ENCODE results near the gene TAS2R1. TPM values are rescaled to one million over a fixed set of nuclear protein-coding genes. Genes with fewer than 3 reads are reported as not detected.
"Not testable (repeated sequence)": the region's sequence is repeated elsewhere in the genome, so short reads cannot be mapped to it uniquely, and the experiment has no call there.

The TAS2R1 gene
- total RNA-seq, 4 donors from 2014 or later, result not detected

DNA sequence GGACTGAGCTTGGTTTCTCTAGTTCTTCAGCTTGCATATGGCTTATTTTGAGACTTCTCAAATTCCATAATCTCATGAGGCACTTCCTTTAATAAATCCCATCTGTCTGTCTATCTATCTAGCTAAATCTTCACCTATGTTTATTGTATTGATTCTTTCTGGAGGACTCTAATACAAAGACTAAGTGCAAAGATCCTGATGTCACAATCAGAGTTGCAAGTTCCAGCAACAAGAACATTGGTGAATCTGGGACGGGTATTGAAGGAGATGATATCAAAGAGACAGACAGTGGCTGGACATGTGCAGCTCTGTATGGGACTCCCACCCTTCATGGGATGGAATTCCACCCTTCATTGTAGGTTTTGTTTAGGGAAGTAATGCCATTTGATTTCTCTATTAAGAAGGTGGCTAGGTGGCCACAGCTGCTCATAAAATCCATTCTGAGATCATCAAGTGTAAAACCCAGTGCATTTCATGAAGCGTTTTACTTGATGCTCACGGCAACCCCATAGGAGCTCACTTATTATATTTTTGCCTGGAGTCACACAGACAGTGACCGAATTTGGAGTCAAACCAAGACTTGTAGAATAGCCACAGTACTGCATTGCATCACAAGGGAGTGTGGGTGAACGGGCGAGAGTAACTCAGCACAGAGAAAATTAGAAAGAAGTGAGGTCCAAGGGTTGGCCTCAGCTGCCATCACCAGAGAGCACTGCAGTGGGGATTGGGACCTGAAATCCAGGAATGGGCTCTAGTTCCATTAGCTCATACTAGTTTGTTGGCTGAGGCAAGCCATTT is 24.9 kb downstream of the TAS2R1 start:
- ATAC-seq (ENCODE audit: low FRiP score) (no peak), DNase-seq (ENCODE audit: low spot score) (no peak)
- TF ChIP-seq, protein P1, sequence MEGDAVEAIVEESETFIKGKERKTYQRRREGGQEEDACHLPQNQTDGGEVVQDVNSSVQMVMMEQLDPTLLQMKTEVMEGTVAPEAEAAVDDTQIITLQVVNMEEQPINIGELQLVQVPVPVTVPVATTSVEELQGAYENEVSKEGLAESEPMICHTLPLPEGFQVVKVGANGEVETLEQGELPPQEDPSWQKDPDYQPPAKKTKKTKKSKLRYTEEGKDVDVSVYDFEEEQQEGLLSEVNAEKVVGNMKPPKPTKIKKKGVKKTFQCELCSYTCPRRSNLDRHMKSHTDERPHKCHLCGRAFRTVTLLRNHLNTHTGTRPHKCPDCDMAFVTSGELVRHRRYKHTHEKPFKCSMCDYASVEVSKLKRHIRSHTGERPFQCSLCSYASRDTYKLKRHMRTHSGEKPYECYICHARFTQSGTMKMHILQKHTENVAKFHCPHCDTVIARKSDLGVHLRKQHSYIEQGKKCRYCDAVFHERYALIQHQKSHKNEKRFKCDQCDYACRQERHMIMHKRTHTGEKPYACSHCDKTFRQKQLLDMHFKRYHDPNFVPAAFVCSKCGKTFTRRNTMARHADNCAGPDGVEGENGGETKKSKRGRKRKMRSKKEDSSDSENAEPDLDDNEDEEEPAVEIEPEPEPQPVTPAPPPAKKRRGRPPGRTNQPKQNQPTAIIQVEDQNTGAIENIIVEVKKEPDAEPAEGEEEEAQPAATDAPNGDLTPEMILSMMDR (IDR thresholded peaks at IDR 0.05), result no peak

- DNase-seq (ENCODE audit: low spot score) (no peak), ATAC-seq (ENCODE audit: low FRiP score) (no peak)
- TF ChIP-seq, protein P1 (IDR thresholded peaks at IDR 0.05), result no peak
These were observed 25.7 kb downstream of the TAS2R1 start for GRCh38 chr5:9604416-9604815.

- no peak for DNase-seq (ENCODE audit: low spot score)
- no peak for ATAC-seq (ENCODE audit: low FRiP score)
- TF ChIP-seq, protein P1 (IDR thresholded peaks at IDR 0.05), result no peak
These were observed 29.0 kb downstream of the TAS2R1 start for GRCh38 chr5:9601055-9601739.

DNA sequence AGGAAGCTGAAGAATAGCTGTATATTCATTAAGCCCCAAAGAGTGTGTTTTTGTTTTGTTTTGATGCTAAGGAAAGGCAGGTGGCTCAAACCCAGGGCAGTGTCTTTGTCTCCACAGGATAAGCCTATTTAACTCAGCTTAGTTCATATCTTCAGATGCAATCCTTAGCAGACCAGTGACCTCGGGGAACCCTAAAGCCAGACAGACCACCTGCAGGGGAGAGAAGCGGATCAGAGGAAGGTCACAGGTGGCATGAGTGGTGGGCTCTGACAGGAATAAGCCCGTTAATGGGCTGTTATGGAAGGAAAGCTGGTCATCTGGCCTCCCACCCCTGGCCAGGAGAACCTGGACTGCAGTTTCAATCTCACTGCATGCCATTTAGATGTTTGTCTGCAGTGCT is 30.8 kb downstream of the TAS2R1 start:
- TF ChIP-seq, protein P1 (IDR thresholded peaks at IDR 0.05), result no peak
- ATAC-seq (ENCODE audit: low FRiP score), result no peak
- no peak for DNase-seq (ENCODE audit: low spot score)

DNA sequence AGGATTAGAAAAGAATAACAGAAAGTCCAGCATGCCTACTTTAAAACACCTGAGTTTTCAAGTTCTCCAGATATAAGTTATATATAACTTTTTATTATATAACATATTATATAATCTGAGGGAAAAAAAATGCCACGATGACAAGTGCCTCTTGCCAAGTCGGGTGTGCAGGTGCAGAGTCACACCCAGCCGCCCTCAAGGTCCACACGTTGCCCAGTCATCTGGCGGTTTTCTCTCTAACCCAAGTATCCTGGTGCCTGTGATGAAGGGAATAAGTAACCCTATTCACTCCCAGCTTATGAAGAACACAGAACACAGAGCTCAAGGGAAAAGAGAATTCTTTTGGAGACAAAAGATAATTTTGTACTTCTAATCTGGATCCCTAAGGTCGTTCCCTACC is 31.8 kb downstream of the TAS2R1 start:
- not testable (repeated sequence) for DNase-seq (ENCODE audit: low spot score); ATAC-seq (ENCODE audit: low FRiP score)

DNA sequence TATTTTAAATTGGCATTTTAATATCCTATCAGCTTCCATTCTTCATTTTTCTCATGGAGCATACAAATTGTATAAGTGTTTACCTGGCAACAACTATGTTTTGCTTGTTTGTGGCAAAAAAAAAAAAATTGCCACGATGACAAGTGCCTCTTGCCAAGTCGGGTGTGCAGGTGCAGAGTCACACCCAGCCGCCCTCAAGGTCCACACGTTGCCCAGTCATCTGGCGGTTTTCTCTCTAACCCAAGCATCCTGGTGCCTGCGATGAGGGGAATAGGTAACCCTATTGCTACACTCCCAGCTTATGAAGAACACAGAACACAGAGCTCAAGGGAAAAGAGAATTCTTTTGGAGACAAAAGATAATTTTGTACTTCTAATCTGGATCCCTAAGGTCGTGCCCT is 32.8 kb downstream of the TAS2R1 start:
- not testable (repeated sequence) for DNase-seq (ENCODE audit: low spot score); ATAC-seq (ENCODE audit: low FRiP score)

- ATAC-seq (ENCODE audit: low FRiP score) (no peak), DNase-seq (ENCODE audit: low spot score) (no peak)
- TF ChIP-seq, protein P1 (IDR thresholded peaks at IDR 0.05), result no peak
These were observed 33.3 kb downstream of the TAS2R1 start for GRCh38 chr5:9596824-9597223.

DNA sequence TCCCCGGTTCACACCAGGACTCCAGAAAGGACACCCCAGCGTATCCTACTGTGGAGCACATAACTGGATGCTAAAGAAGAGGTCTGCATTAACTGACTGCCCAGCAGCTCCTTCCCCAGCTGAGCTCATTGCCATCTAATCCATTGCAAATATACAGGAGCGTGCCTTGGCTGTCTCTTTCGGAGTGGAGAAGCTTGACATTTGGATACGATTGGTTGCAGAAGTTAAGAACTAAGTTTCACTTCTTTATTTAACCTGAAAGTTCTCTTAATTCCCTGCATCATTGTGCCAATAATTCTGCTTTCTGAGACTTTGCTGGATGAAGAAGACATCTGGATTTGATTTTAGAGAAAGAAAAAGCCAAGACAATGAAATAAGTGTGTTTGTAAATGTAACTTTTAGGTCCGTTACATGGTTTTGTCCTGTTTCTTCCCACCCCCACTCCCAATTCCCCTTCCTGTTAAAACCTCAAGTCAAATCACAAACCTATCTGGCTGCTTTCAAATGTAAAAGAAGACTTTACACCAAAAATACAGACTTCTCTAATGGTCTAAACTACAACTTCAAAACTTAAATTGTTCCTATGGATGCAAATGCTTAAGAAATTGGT is 33.9 kb downstream of the TAS2R1 start:
- no peak for DNase-seq (ENCODE audit: low spot score)
- TF ChIP-seq, protein P1 (IDR thresholded peaks at IDR 0.05), result no peak
- no peak for ATAC-seq (ENCODE audit: low FRiP score)
